NCI-H1092 (cell line): Measurements from ENCODE around the gene ATL2.
A peak's percentile ranks its signal among the peaks of the same experiment; 100 is the strongest.
"Not testable (repeated sequence)": the region's sequence is repeated elsewhere in the genome, so short reads cannot be mapped to it uniquely, and the experiment has no call there.

Experiments used
- DNase-seq: peaks from one replicate; lab custom pipeline; 2025; lab: John Stamatoyannopoulos, UW

ATL2 gene

GRCh38 chr2:38377050-38377828 is at the start of gene ATL2:
Gene ATL2, minus strand, starts transcription at chr2:38377273. Its CDS starts 13 bp downstream, at chr2:38377260.
- peak; percentile 86 for DNase-seq

GRCh38 chr2:38423763-38424162 is 46.7 kb upstream of the ATL2 start:
- no peak for DNase-seq

- DNase-seq = no peak
Observed at GRCh38 chr2:38421274-38422056, 44.4 kb upstream of the ATL2 start.

- DNase-seq = no peak
Observed at GRCh38 chr2:38419499-38419898, 42.4 kb upstream of the ATL2 start.

DNA sequence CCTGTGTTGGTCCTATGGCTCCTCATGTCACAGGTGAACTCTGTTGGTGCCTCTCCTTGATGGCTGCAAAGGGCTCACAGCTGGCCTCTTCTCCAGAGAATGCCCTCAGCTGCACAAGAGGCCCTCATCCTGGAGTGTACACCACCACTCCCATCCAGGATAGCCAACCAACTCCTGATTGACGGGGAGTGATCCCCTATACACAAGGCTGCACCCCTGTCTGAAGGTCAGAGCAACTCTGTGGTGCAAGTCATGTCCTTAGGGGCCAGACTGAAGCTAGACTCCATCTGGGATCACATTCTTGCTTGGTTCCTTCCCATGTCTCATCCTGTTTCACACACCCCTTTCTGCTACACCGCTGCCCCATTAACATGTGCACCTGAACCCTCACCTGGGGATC is 41.7 kb upstream of the ATL2 start:
- no peak for DNase-seq

- DNase-seq = no peak
Observed at GRCh38 chr2:38417745-38418689, 40.9 kb upstream of the ATL2 start.

DNA sequence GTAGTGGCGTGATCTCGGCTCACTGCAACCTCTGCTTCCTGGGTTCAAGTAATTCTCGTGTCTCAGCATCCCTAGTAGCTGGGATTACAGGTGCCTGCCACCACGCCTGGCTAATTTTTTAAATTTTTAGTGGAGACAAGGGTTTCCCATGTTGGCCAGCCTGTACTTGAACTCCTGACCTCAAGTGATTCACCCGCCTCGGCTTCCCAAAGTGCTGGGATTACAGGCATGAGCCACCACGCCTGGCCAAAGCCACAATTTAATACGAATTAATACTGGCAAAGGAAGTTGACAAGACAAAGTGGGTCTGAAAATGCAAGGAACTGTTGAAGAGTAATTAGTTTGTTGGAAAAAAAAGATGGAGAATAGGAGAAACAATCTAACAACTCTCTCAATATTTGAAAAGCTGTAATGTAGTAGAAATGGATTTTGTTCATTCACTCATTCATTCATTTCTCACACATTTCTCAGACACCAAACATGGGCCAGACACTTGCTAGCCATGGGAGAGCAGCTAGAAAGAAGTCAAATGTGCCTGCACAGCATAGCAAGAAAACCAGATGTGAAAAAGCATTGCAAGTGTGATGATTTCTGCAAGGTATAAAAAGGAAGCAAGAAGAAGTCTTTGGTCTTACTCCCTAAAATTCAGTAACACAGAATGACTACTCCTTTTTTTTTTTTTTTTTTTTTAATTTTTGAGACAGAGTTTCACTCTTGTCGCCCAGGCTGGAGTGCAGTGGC is 39.4 kb upstream of the ATL2 start:
- no peak for DNase-seq

- no peak for DNase-seq
Observed at GRCh38 chr2:38415728-38416291, 38.7 kb upstream of the ATL2 start.

GRCh38 chr2:38415023-38415422 is 38.0 kb upstream of the ATL2 start:
- DNase-seq = no peak

- not testable (repeated sequence) for DNase-seq
Observed at GRCh38 chr2:38412235-38412871, 35.3 kb upstream of the ATL2 start.

GRCh38 chr2:38409156-38410102 is 32.4 kb upstream of the ATL2 start:
- no peak for DNase-seq

DNA sequence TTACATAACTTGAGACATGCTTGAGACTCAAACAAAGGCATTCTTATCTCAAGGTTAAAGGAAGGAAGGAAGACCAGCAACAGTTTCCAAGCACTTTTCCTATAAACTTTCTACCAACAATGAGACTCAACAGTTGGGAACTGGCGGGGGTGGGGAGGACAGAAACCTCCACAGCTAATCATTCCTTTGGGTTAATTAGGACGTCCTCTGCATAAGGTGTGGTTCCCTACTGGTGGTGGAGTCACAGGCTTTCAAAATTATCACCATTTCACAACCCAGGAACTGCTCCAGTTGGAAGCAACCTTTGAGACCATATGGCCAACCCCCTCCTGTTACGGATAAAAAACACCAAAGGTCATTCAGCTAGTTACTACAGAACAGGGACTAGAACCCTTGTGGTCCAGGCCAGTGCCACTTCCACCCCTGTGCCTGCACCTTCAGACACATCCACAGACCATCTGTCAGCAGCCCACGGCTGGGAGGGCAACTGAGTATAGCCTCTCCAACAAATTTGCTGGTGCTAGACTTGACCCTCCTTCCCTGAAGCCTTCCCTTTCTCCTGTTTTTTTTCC is 30.1 kb upstream of the ATL2 start:
- DNase-seq = no peak

DNA sequence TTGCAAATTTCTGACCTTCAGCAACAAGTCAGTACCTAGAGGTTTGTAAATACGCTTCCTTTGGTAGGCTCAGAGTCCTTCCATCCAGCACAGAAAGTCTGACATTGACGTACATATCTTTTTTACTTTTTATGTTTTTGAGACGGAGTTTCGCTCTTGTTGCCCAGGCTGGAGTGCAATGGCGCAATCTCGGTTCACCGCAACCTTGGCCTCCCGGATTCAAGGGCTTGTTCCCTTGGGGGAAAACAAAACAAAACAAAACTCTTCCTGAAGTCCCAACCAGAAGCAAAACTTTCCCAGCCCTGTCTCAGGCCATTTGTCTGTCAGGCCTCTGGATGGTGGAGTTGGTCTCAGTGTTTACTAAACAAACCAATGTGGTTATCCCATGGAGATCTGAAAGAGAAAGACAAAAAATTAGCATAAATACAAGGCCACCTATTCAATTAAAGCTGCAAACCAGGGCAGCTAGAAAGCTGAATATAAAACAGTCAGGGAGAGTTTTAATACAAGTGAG is 29.6 kb upstream of the ATL2 start:
- no peak for DNase-seq

DNA sequence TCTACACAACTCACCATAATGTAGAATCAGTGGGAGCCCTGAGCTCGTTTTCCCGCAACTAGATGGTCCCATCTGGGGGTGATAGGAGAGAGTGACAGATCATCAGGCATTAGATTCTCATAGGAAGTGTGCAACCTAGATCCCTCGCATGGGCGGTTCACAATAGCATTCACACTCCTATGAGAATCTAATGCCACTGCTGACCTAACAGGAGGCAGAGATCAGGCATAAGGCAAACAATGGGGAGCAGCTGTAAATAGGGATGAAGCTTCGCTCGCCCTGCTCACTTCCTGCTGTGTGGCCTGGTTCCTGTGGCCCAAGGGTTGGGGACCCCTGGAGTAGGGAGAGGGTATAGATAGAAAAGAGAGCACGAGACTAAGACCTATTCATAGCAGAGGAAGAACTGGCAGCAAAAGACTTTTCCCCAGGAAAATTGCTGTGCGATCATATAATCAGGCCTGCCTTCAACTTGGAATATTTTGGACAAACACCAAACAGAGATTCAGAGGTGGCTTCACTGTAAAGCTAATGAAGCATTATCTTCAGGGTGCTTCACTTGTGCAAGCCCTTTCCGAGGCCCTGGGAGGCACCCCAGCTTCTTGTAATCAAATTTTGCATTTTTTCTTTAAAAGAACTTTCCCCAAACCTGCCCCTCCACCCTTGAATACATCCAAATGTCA is 29.0 kb upstream of the ATL2 start:
- no peak for DNase-seq

- no peak for DNase-seq
Observed at GRCh38 chr2:38400513-38400912, 23.4 kb upstream of the ATL2 start.

- no peak for DNase-seq
Observed at GRCh38 chr2:38398739-38399138, 21.7 kb upstream of the ATL2 start.

DNA sequence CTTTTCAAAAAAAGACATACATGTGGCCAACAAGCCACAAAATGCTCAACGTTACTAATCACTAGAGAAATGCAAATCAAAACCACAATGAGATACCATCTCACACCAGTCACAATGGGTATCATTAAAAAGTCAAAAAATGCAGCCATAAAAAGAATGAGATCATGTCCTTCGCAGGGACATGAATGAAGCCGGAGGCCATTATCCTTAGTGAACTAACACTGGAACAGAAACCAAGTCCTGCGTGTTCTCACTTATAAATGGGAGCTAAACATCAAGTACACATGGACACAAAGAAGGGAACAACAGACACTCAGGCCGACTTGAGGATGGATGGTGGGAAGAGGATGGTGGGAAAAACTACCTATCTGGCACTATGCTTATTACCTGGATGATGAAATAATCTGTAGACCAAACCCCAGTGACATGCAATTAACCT is 17.8 kb upstream of the ATL2 start:
- DNase-seq = no peak

- DNase-seq = no peak
Observed at GRCh38 chr2:38394041-38394440, 17.0 kb upstream of the ATL2 start.
